Esophagus squamous epithelium (tissue), 5 donors: ENCODE data around the gene SEM1. TPM values are rescaled to one million over a fixed set of nuclear protein-coding genes. Genes with fewer than 3 reads are reported as not detected.

Experiments used
- DNase-seq: peaks from one replicate; lab custom pipeline; 2025; lab: John Stamatoyannopoulos, UW
- H3K27ac ChIP-seq, 4 donors: fragments of 200-600 bp; sonication (generic); one replicate each; pipeline ENCODE4 v1.5.1; 2016 to 2019; ENCODE audit warnings: mild to moderate bottlenecking in 1 of 4
- H3K27me3 ChIP-seq, 4 donors: fragments of 200-600 bp; sonication (generic); 1 replicate in 3 of 4; 2 replicates in 1 of 4; pipeline versions ENCODE4 v1.5.1 to v1.6.0; 2017 to 2021; ENCODE audit warnings: antibody characterized with exemption in 1 of 4
- H3K36me3 ChIP-seq, 3 donors: fragments of 200-600 bp; sonication (generic); one replicate each; pipeline ENCODE4 v1.5.1; 2016 to 2019
- H3K4me1 ChIP-seq, 3 donors: fragments of 200-600 bp; sonication (generic); one replicate each; pipeline ENCODE4 v1.5.1; 2017 to 2019
- H3K4me3 ChIP-seq, 4 donors: fragments of 200-600 bp; sonication (generic); 1 replicate in 3 of 4; 2 replicates in 1 of 4; pipeline ENCODE4 v1.5.1; 2016 to 2019; ENCODE audit warnings: mild to moderate bottlenecking in 2 of 4, moderate library complexity in 1 of 4
- H3K9me3 ChIP-seq, 3 donors: fragments of 200-600 bp; sonication (generic); one replicate each; pipeline ENCODE4 v1.5.1; 2016 to 2019
- POLR2A ChIP-seq, 4 donors: fragments of 450-650 bp; IDR thresholded peaks; one replicate each; pipeline ENCODE4 v1.6.1; 2017; ENCODE audit warnings: antibody characterized with exemption in 4 of 4, mild to moderate bottlenecking in 4 of 4, moderate library complexity in 3 of 4
- WGBS, 2 donors: methylation state at CpG; one replicate each; pipeline ENCODE4 v1.1.5; 2018; 5-methylcytosine and 5-hydroxymethylcytosine counted together
- intact Hi-C: fragments of 100-400 bp; cut with DNase I; formaldehyde crosslinking; loops from one replicate; pipeline ENCODE4 v1.15.0; 2022
- total RNA-seq, 4 donors: library from RNA; depleted of rRNA; stranded (reverse); fragments of >200 nt; gene quantifications; one replicate each; pipeline ENCODE4 v1.1.0, GENCODE V29; 2016
- TF ChIP-seq, protein P1 (sequence below), 6 experiments: fragments of 450-650 bp in 4 of 6; fragments of 200-600 bp in 2 of 6; sonication (generic) in 2 of 6; IDR thresholded peaks; one replicate each; pipeline ENCODE4 v1.5.1; 2016 to 2019; ENCODE audit warnings: antibody characterized with exemption in 6 of 6, mild to moderate bottlenecking in 4 of 6, moderate library complexity in 4 of 6
- donor health status: DM: yes; HTN: yes; CAD: no.

SEM1 gene
- total RNA-seq, 4 donors from 2014 or later, result 26.6 to 44.1 (median 35.0) TPM

DNA sequence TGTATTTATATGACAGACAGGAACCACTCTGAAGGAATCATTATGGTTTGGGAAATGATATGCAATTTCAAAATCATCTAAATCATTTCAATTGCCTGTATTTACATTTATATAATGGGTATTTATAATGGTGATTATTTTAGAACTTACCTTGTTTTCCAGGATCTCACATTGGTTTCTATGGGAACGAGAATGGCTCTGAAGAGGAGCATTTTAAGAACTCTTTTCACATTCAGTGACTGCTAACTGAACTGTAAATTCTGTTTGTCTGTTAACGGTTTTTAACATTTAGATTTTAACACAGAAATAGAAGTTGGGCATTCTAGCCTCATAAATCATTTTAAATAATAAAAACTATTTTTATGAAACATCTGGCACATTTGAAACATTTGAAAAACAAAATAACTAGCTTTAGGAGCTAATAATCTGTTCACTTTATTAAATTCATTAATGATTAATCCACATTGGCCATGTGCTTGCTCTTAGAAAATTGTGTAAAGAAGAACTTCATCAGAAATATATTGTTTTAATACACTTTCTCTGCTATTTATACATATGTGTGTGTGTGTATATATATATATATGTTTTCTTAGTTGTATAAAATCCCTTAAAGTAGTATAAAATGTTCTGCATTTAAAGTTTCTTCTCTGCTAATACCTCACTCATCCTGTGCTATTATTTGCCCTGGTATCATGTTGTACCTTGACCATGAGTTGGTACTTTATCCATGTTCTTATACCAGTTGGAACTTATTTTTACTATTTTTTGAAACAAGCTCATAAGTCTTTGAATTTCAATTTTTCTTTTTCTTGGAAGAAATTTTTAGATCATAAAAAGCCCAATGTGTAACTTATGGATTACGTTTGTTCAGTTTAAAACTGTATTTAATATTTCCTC, 8.7 kb upstream of the SEM1 start:
- peaks cover 0 to 21% (median 14%) of the 10 kb centered on the region in 3 donors for H3K4me1 ChIP-seq
- TF ChIP-seq, protein P1, sequence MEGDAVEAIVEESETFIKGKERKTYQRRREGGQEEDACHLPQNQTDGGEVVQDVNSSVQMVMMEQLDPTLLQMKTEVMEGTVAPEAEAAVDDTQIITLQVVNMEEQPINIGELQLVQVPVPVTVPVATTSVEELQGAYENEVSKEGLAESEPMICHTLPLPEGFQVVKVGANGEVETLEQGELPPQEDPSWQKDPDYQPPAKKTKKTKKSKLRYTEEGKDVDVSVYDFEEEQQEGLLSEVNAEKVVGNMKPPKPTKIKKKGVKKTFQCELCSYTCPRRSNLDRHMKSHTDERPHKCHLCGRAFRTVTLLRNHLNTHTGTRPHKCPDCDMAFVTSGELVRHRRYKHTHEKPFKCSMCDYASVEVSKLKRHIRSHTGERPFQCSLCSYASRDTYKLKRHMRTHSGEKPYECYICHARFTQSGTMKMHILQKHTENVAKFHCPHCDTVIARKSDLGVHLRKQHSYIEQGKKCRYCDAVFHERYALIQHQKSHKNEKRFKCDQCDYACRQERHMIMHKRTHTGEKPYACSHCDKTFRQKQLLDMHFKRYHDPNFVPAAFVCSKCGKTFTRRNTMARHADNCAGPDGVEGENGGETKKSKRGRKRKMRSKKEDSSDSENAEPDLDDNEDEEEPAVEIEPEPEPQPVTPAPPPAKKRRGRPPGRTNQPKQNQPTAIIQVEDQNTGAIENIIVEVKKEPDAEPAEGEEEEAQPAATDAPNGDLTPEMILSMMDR (IDR thresholded peaks at IDR 0.05), result no peak
- TF ChIP-seq POLR2A (IDR thresholded peaks at IDR 0.05), result no peak
- 62 to 69% methylated on average over 3 of the region's 3 CpGs for WGBS, 2 donors
- peaks cover 0 to 35% (median 0%) of the 10 kb centered on the region in 4 donors for H3K27me3 ChIP-seq
- H3K27ac ChIP-seq, result no peak overlapping the region
- intact Hi-C loops, result no loop called here
- H3K4me3 ChIP-seq, result no peak overlapping the region
- peaks cover 0 to 6% (median 3%) of the 10 kb centered on the region in 3 donors for H3K9me3 ChIP-seq
- no peak for DNase-seq
- no peaks in the 10 kb centered on the region for H3K36me3 ChIP-seq

DNA sequence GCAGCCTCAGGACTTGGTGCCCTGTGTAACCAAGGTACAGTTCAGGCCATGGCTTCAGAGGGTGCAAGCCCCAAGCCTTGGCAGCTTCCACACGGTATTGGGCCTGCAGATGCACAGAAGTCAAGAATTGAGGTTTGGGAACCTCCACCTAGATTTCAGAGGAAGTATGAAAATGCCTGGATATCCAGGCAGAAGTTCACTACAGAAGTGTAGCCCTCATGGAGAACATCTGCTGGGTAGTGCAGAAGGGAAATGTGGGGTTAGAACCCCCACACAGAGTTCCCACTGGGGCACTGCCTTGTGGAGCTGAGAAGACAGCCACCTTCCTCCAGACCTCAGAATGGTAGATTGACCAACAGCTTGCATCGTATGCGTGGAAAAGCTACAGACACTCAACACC, 3.4 kb upstream of the SEM1 start:
- H3K27ac ChIP-seq, result no peak overlapping the region
- peaks cover 7 to 22% (median 8%) of the 10 kb centered on the region in 3 donors for H3K4me1 ChIP-seq
- H3K27me3 ChIP-seq, result peaks cover 0 to 22% (median 0%) of the 10 kb centered on the region in 4 donors
- H3K9me3 ChIP-seq, result peaks cover 0 to 18% (median 11%) of the 10 kb centered on the region in 3 donors
- WGBS, 2 donors, result 97 to 100% methylated on average over 2 to 3 of the region's 3 CpGs
- H3K36me3 ChIP-seq, result no peaks in the 10 kb centered on the region
- intact Hi-C loops, result no loop called here
- no peak for DNase-seq
- H3K4me3 ChIP-seq, result no peak overlapping the region
- TF ChIP-seq, protein P1 (IDR thresholded peaks at IDR 0.05), result no peak
- TF ChIP-seq POLR2A (IDR thresholded peaks at IDR 0.05), result no peak

DNA sequence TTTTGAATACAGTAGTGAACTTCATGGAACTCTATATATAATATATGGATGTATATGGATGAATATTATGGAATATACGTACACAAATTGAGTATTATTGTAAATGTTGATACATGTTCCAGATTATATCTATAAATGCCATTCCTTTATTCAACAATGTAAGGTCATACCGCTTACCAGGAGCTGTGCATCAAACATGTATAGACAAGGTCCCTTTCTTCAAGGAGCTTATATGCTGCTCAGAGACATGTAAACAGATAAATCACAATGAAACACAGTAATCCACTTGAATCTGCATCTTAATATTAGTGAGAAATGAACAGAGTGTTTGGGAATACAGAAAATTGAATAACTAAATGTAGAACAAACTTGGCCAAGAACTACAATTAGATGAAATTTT, 898 bp upstream of the SEM1 start:
- H3K36me3 ChIP-seq, result peaks cover 0 to 6% (median 0%) of the 10 kb centered on the region in 3 donors
- H3K27me3 ChIP-seq, result no peaks in the 10 kb centered on the region
- peaks cover 0 to 18% (median 11%) of the 10 kb centered on the region in 3 donors for H3K9me3 ChIP-seq
- DNase-seq, result no peak
- H3K4me1 ChIP-seq, result peaks cover 7 to 41% (median 8%) of the 10 kb centered on the region in 3 donors
- whole genome bisulfite sequencing, 2 donors, result 51 to 65% methylated on average over 2 of the region's 2 CpGs
- peak overlapping the region in 3 of 4 donors; percentile 93 to 97 (median 96) for H3K27ac ChIP-seq
- TF ChIP-seq, protein P1 (IDR thresholded peaks at IDR 0.05), result no peak
- intact Hi-C loops, result no loop called here
- peak overlapping the region in 1 of 4 donors; percentile 90 for H3K4me3 ChIP-seq

DNA sequence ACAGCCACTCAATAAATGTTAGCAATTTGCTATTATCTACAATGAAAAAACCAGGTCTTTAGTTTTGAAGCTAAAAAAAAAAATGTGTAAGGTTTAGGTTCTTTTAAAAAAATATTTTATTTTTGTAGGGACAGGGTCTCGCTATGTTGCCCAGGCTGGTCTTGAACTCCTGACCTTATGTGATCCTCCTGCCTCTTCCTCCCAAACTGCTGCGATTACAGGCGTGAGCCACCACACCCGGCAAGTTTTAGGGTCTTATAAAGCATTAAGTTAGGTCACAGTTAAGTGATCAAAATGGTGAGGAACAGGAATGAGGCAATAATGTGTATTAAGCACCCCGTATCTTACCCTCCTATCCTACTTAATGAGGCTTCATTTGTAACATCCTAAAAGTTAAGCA, 774 bp downstream of the SEM1 start:
- H3K27me3 ChIP-seq, result no peaks in the 10 kb centered on the region
- intact Hi-C loops, result no loop called here

More for the DNA sequence above, 774 bp downstream of the SEM1 start:
- WGBS, 2 donors, result 57 to 61% methylated on average over 5 of the region's 5 CpGs
- peaks cover 0 to 17% (median 11%) of the 10 kb centered on the region in 3 donors for H3K9me3 ChIP-seq
- H3K4me1 ChIP-seq, result peaks cover 7 to 45% (median 8%) of the 10 kb centered on the region in 3 donors
- peak overlapping the region; percentile 83 to 93 (median 90) for H3K4me3 ChIP-seq
- TF ChIP-seq, protein P1 (IDR thresholded peaks at IDR 0.05), result no peak
- no peak for TF ChIP-seq POLR2A (IDR thresholded peaks at IDR 0.05)
- H3K36me3 ChIP-seq, result peaks cover 0 to 11% (median 0%) of the 10 kb centered on the region in 3 donors
- DNase-seq, result no peak
- peak overlapping the region; percentile 93 to 97 (median 95) for H3K27ac ChIP-seq
